Right ventricle myocardium superior (tissue), 1 donor: ENCODE results near the gene TALDO1. TPM values are rescaled to one million over a fixed set of nuclear protein-coding genes. Genes with fewer than 3 reads are reported as not detected.

Experiments
- ATAC-seq: fragments of 200-7000 bp; cut with Tn5 transposase; one replicate; pipeline ENCODE4 v1.9.1; 2020; ENCODE audit warnings: mild to moderate bottlenecking; ENCODE audit not compliant: poor library complexity
- DNase-seq: peaks from one replicate; pipeline ENCODE4 v3.0.0-alpha.2; 2020
- intact Hi-C: fragments of 100-400 bp; cut with DNase I; formaldehyde crosslinking; loops from one replicate; pipeline ENCODE4 v1.11.2; 2022
- long read RNA-seq: library from polyadenylated mRNA; unstranded; transcript quantifications from one replicate; pipeline ENCODE4 v2.0.0, GENCODE V29; 2021
- total RNA-seq: library from RNA; stranded (reverse); fragmentation: NEBNext Ultra II Directional; extraction: Animal tissue kit (Norgen Biotek cat#: 25700); gene quantifications from one replicate; pipeline ENCODE4 v1.2.1, GENCODE V29; 2021
- donor health status: DM: no; HTN: yes; CAD: no; lungs with severe emphysema.

TALDO1 gene
- total RNA-seq: 90.1 TPM
- long read RNA-seq, transcript TALDO1-201 (8 exons, 1,346 nt): major isoform, 154 of 161 reads
- long read RNA-seq, partial matches to known transcripts: 7 of 161 reads
- long read RNA-seq, other reads (novel, unspliced or antisense): 0 of 161 reads

GRCh38 chr11:747158-748006 lies at the start of gene TALDO1:
TALDO1 (plus strand) TSS chr11:747464; CDS start chr11:747482, 18 bp downstream.
- intact Hi-C loops: no loop called here

GRCh38 chr11:697811-698311 lies 49.4 kb upstream of the TALDO1 start:
- ATAC-seq: no peak
- intact Hi-C loops: no loop called here
- no peak for DNase-seq

More at GRCh38 chr11:747158-748006, at the start of gene TALDO1:
- DNase-seq (peak; percentile 96), ATAC-seq (peak; percentile 99)

- DNase-seq: no peak
- intact Hi-C loops: no loop called here
- ATAC-seq: no peak
Measured at GRCh38 chr11:698493-699115, 48.7 kb upstream of the TALDO1 start.

GRCh38 chr11:699116-699508 lies 48.2 kb upstream of the TALDO1 start:
- intact Hi-C loops: no loop called here
- ATAC-seq: no peak
- no peak for DNase-seq

GRCh38 chr11:699753-700152 lies 47.5 kb upstream of the TALDO1 start:
- no peak for ATAC-seq
- no peak for DNase-seq
- intact Hi-C loops: no loop called here

GRCh38 chr11:701741-702461 lies 45.4 kb upstream of the TALDO1 start:
- no peak for DNase-seq
- no peak for ATAC-seq
- intact Hi-C loops: no loop called here

GRCh38 chr11:702462-703461 lies 44.5 kb upstream of the TALDO1 start:
- ATAC-seq (peak; percentile 25), DNase-seq (no peak)
- intact Hi-C loops: no loop called here

GRCh38 chr11:703506-703905 lies 43.8 kb upstream of the TALDO1 start:
- intact Hi-C loops: no loop called here
- ATAC-seq: no peak
- no peak for DNase-seq

GRCh38 chr11:704228-704674 lies 43.0 kb upstream of the TALDO1 start:
- intact Hi-C loops: no loop called here
- ATAC-seq: no peak
- DNase-seq: no peak

GRCh38 chr11:704781-705645 lies 42.3 kb upstream of the TALDO1 start:
- no peak for DNase-seq
- intact Hi-C loops: no loop called here
- peak; percentile 32 for ATAC-seq

- ATAC-seq (peak; percentile 22), DNase-seq (no peak)
- intact Hi-C loops: no loop called here
Measured at GRCh38 chr11:705646-706438, 41.4 kb upstream of the TALDO1 start, which contains the start of gene EPS8L2. EPS8L2 (plus strand) TSS chr11:706231; CDS start chr11:709408, 3,177 bp downstream.

GRCh38 chr11:706439-706956 lies 40.8 kb upstream of the TALDO1 start:
- intact Hi-C loops: no loop called here
- DNase-seq (no peak), ATAC-seq (no peak)

- DNase-seq (no peak), ATAC-seq (peak; percentile 38)
- intact Hi-C loops: no loop called here
Measured at GRCh38 chr11:706957-707816, 40.1 kb upstream of the TALDO1 start.

- ATAC-seq (no peak), DNase-seq (no peak)
- intact Hi-C loops: no loop called here
Measured at GRCh38 chr11:707817-708420, 39.3 kb upstream of the TALDO1 start.

GRCh38 chr11:708511-708910 lies 38.8 kb upstream of the TALDO1 start:
- DNase-seq: no peak
- intact Hi-C loops: no loop called here
- ATAC-seq: no peak
